K562 (cell line): ENCODE results near the gene RUNX1. TPM values are rescaled to one million over a fixed set of nuclear protein-coding genes. Genes with fewer than 3 reads are reported as not detected.

Experiments used
- ATAC-seq: fragments of 200-7000 bp; cut with Tn5 transposase; 3 replicates; pipeline ENCODE4 v1.9.1; 2020; ENCODE audit warnings: moderate library complexity
- BruUV-seq: library from RNA; stranded (reverse); fragments of 400-500 nt; replicated peaks from 2 replicates; lab custom pipeline; 2021; lab: Mats Ljungman, UMichigan
- CTCF ChIA-PET: fragments of 300-600 bp; formaldehyde crosslinking; extraction: SDS; loops from one replicate; lab custom pipeline; 2021; ENCODE audit warnings: low intra/inter-chr PET ratio; lab: Yijun Ruan, JAX
- POLR2A ChIA-PET: fragments of 300-600, 350-650 bp; sonication (Branson Sonifier 250); formaldehyde crosslinking; extraction: SDS; loops from one replicate; lab custom pipeline; 2021; ENCODE audit warnings: antibody characterized with exemption, inconsistent platforms; lab: Yijun Ruan, JAX
- DNase-seq, 4 experiments: peaks; one replicate each; pipeline versions ENCODE4 v3.0.0 to v3.0.0-alpha.2; 2011 to 2018; ENCODE audit warnings: low spot score in 3 of 4, mixed read lengths in 3 of 4; ENCODE audit errors: extremely low read depth in 1 of 4
- FAIRE-seq: peaks from 2 replicates; lab custom pipeline; 2011; peaks lifted over from hg19 to GRCh38; lab: Jason Lieb, UNC
- H2AFZ ChIP-seq: 2 replicates; pipeline ENCODE4 v1.6.0; 2011; ENCODE audit warnings: low read depth, low read length, control low read depth, inconsistent platforms
- H3K27ac ChIP-seq: fragments of 200-600 bp; 3 replicates; pipeline ENCODE4 v1.8.0; 2011; ENCODE audit warnings: low read depth, mild to moderate bottlenecking, control low read depth, inconsistent platforms, low read length, moderate library complexity, mixed read lengths; ENCODE audit errors: extremely low read depth
- H3K27me3 ChIP-seq, 2 experiments: fragments of 300-600 bp in 1 of 2; 2 replicates in 1 of 2; 3 replicates in 1 of 2; pipeline versions ENCODE4 v1.6.0 to v1.8.0; 2011; ENCODE audit warnings: inconsistent platforms in 2 of 2, low read length in 2 of 2, mild to moderate bottlenecking in 1 of 2, mixed read lengths in 1 of 2, moderate library complexity in 1 of 2; ENCODE audit not compliant: control insufficient read depth in 2 of 2, insufficient read depth in 2 of 2
- H3K36me3 ChIP-seq: fragments of 300-600 bp; 3 replicates; pipeline ENCODE4 v1.8.0; 2011; ENCODE audit warnings: mild to moderate bottlenecking, low read length, inconsistent platforms; ENCODE audit not compliant: control insufficient read depth, insufficient read depth
- H3K4me1 ChIP-seq, 2 experiments: fragments of 200-600 bp in 1 of 2; replicated peaks in 1 of 2; 2 replicates in 1 of 2; 3 replicates in 1 of 2; pipeline versions ENCODE4 v1.5.1 to v1.8.0; 2011; ENCODE audit warnings: inconsistent platforms in 2 of 2, low read length in 2 of 2, mild to moderate bottlenecking in 1 of 2, mixed read lengths in 1 of 2, moderate library complexity in 1 of 2; ENCODE audit not compliant: control insufficient read depth in 2 of 2, insufficient read depth in 2 of 2
- H3K4me2 ChIP-seq: 2 replicates; pipeline ENCODE4 v1.6.1; 2011; ENCODE audit warnings: low read length, control low read depth, inconsistent platforms, mixed read lengths; ENCODE audit not compliant: insufficient read depth
- H3K4me3 ChIP-seq: fragments of 200-600 bp; sonication (generic), shearing (Covaris generic); 2 replicates; pipeline ENCODE4 v1.5.1; 2016; ENCODE audit warnings: control low read depth, inconsistent platforms
- H3K79me2 ChIP-seq: fragments of 200-600 bp; 3 replicates; pipeline ENCODE4 v1.8.0; 2011; ENCODE audit warnings: low read length, inconsistent platforms; ENCODE audit not compliant: control insufficient read depth, insufficient read depth
- H3K9ac ChIP-seq, 2 experiments: 2 replicates each; pipeline versions ENCODE4 v1.6.0 to v1.6.1; 2011; ENCODE audit warnings: low read depth in 2 of 2, low read length in 2 of 2, control low read depth in 1 of 2, inconsistent platforms in 1 of 2, mild to moderate bottlenecking in 1 of 2, mixed read lengths in 1 of 2; ENCODE audit not compliant: insufficient read depth in 1 of 2
- H3K9me1 ChIP-seq: one replicate; pipeline ENCODE4 v1.6.0; 2011; ENCODE audit warnings: inconsistent platforms, mild to moderate bottlenecking, low read length, moderate library complexity; ENCODE audit not compliant: control insufficient read depth, insufficient read depth
- H3K9me3 ChIP-seq: replicated peaks from 2 replicates; pipeline ENCODE4 v1.5.1; 2011; ENCODE audit warnings: low read depth, low read length, inconsistent platforms; ENCODE audit not compliant: control insufficient read depth, insufficient read depth
- H4K20me1 ChIP-seq: replicated peaks from 2 replicates; pipeline ENCODE4 v1.6.1; 2011; ENCODE audit warnings: low read length, inconsistent platforms, mixed read lengths; ENCODE audit not compliant: control insufficient read depth, insufficient read depth
- ILK ChIP-seq: fragments of 450-650 bp; IDR thresholded peaks from 2 replicates; pipeline ENCODE4 v1.6.1; 2016; ENCODE audit warnings: missing genetic modification characterization, low read depth, mild to moderate bottlenecking, missing compliant biosample characterization, moderate library complexity, borderline replicate concordance
- SETDB1 ChIP-seq: IDR thresholded peaks from one replicate; pipeline ENCODE4 v1.6.1; 2012; ENCODE audit warnings: low read length, control low read depth, inconsistent platforms
- ZBTB49 ChIP-seq: sonication (generic); formaldehyde crosslinking; IDR thresholded peaks from 2 replicates; pipeline ENCODE4 v1.8.0; 2022; ENCODE audit warnings: missing genetic modification reagents, mild to moderate bottlenecking, borderline replicate concordance
- ZNF253 ChIP-seq: fragments of 250-450 bp; sonication (Bioruptor Pico); conservative IDR thresholded peaks from 2 replicates; pipeline ENCODE4 v1.6.1; 2021; ENCODE audit warnings: mild to moderate bottlenecking
- ZNF277 ChIP-seq: fragments of 250-450 bp; sonication (Bioruptor Pico); IDR thresholded peaks from 2 replicates; pipeline ENCODE4 v1.8.0; 2022; ENCODE audit warnings: inconsistent platforms, mild to moderate bottlenecking, moderate library complexity, borderline replicate concordance
- ZNF316 ChIP-seq: fragments of 450-650 bp; IDR thresholded peaks from 2 replicates; pipeline ENCODE4 v1.6.1; 2016
- ZNF778 ChIP-seq: fragments of 450-650 bp; formaldehyde crosslinking; IDR thresholded peaks from 2 replicates; pipeline ENCODE4 v1.4.0; 2020; ENCODE audit warnings: mild to moderate bottlenecking, moderate library complexity
- WGBS: fragments of 100-300 bp; shearing (Covaris generic); methylation state at CpG from one replicate; pipeline ENCODE4 v1.1.6; 2016; ENCODE audit warnings: low coverage, mixed read lengths; ENCODE audit not compliant: insufficient coverage; ENCODE audit errors: missing lambda C conversion rate; 5-methylcytosine and 5-hydroxymethylcytosine counted together
- in situ Hi-C: fragments of 300-500 bp; cut with MboI; formaldehyde crosslinking; loops from 4 replicates; pipeline ENCODE4 v1.15.0; 2018; ENCODE audit warnings: inconsistent platforms, mixed read lengths
- intact Hi-C: fragments of 100-400 bp; cut with micrococcal nuclease; formaldehyde crosslinking; loops from 2 replicates; pipeline ENCODE4 v1.14.2; 2022
- polyA plus RNA-seq, 8 experiments: library from polyadenylated mRNA; depleted of rRNA in 4 of 8; stranded (reverse) in 5 of 8; unstranded in 3 of 8; fragments of >200 nt; fragmentation: Nextera tagmentation in 2 of 8; fragmentation: Illumina TruSeq in 1 of 8; extraction: Ambion mirVana in 2 of 8; extraction: Trizol in 1 of 8; gene quantifications; 2 replicates each; pipeline versions ENCODE4 v1.2.1 to v1.2.3, GENCODE V29; 2011 to 2014; ENCODE audit warnings: inconsistent platforms in 1 of 8, missing spikeins in 1 of 8
- total RNA-seq, 7 experiments: library from RNA; depleted of rRNA in 6 of 7; stranded (reverse); fragments of >200 nt in 6 of 7; fragmentation: Illumina TruSeq in 2 of 7; extraction: Trizol in 2 of 7; gene quantifications; 2 replicates each; pipeline versions ENCODE4 v1.2.1 to v1.2.3, GENCODE V29; 2011 to 2021; ENCODE audit warnings: low replicate concordance in 1 of 7

RUNX1 gene
- total and polyA plus RNA-seq, 9 of the 15 experiments (the other 6 are each of a cell fraction or from before 2014, with no cell fraction given), result 2.2 to 68.6 (median 17.8) TPM

GRCh38 chr21:34799092-34799491, 250.0 kb downstream of the RUNX1 start:
- Histone ChIP-seq H3K36me3 (peaks cover 88% of the 10 kb centered on the region), H3K79me2 (no peaks in the 10 kb centered on the region), H3K27ac (no peak overlapping the region), H3K9me3 (no peaks in the 10 kb centered on the region), H3K27me3 (no peaks in the 10 kb centered on the region), H2AFZ (no peak overlapping the region), H3K4me3 (no peak overlapping the region), H3K4me1 (no peaks in the 10 kb centered on the region), H3K4me2 (no peak overlapping the region), H3K9me1 (no peaks in the 10 kb centered on the region), H4K20me1 (no peaks in the 10 kb centered on the region), H3K9ac (no peak overlapping the region)
- DNase-seq (no peak), ATAC-seq (no peak), FAIRE-seq (no peak)
- ChIA-PET CTCF (no interaction called here), POLR2A (no interaction called here)
- BruUV-seq, result no TSS peak
- in situ Hi-C loops (no loop called here), intact Hi-C loops (no loop called here)
- 95% methylated on average over 6 of the region's 6 CpGs for WGBS
- TF ChIP-seq ZNF253 (CRISPR knock-in tag) (no peak), SETDB1 (no peak), ILK (tag) (no peak), ZNF277 (CRISPR knock-in tag) (no peak), ZNF778 (CRISPR knock-in tag) (no peak), ZNF316 (no peak), ZBTB49 (CRISPR knock-in tag) (no peak)
